Mesothelial cell of epicardium (in vitro differentiated cells): ENCODE results near the gene AIM2. TPM values are rescaled to one million over a fixed set of nuclear protein-coding genes. Genes with fewer than 3 reads are reported as not detected.
"Not testable (repeated sequence)": the region's sequence is repeated elsewhere in the genome, so short reads cannot be mapped to it uniquely, and the experiment has no call there.

Experiments used
- DNase-seq, 2 experiments: peaks; one replicate each; pipeline ENCODE4 v3.0.0; 2021; ENCODE audit warnings: low spot score in 2 of 2; ENCODE audit not compliant: unreplicated experiment in 2 of 2
- H3K27ac Mint-ChIP-seq: 2 replicates; pipeline ENCODE4 v1.8.0; 2021; ENCODE audit warnings: mixed read lengths
- H3K27me3 Mint-ChIP-seq: 2 replicates; pipeline ENCODE4 v1.8.0; 2021; ENCODE audit warnings: low read depth, mixed read lengths
- H3K36me3 Mint-ChIP-seq: 2 replicates; pipeline ENCODE4 v1.8.0; 2021; ENCODE audit warnings: mixed read lengths
- H3K4me1 Mint-ChIP-seq: 2 replicates; pipeline ENCODE4 v1.8.0; 2021; ENCODE audit warnings: mixed read lengths
- H3K4me3 Mint-ChIP-seq: 2 replicates; pipeline ENCODE4 v1.8.0; 2021; ENCODE audit warnings: mild to moderate bottlenecking, moderate library complexity, mixed read lengths
- H3K9me3 Mint-ChIP-seq: 2 replicates; pipeline ENCODE4 v1.8.0; 2021; ENCODE audit warnings: mixed read lengths
- total RNA-seq: library from RNA; stranded (reverse); gene quantifications from 3 replicates; pipeline ENCODE4 v1.2.1, GENCODE V29; 2021
- TF ChIP-seq, protein P1 (sequence below): fragments of 200-600 bp; sonication (generic); IDR thresholded peaks from one replicate; pipeline ENCODE4 v1.5.0; 2021; ENCODE audit warnings: antibody characterized with exemption; ENCODE audit not compliant: unreplicated experiment

Gene AIM2
- total RNA-seq, 1 donor from 2014 or later = 0.96 TPM

- H3K9me3 Mint-ChIP-seq = no peaks in the 10 kb centered on the region
- no peak overlapping the region for H3K27ac Mint-ChIP-seq
- no peak for DNase-seq
- TF ChIP-seq, protein P1, sequence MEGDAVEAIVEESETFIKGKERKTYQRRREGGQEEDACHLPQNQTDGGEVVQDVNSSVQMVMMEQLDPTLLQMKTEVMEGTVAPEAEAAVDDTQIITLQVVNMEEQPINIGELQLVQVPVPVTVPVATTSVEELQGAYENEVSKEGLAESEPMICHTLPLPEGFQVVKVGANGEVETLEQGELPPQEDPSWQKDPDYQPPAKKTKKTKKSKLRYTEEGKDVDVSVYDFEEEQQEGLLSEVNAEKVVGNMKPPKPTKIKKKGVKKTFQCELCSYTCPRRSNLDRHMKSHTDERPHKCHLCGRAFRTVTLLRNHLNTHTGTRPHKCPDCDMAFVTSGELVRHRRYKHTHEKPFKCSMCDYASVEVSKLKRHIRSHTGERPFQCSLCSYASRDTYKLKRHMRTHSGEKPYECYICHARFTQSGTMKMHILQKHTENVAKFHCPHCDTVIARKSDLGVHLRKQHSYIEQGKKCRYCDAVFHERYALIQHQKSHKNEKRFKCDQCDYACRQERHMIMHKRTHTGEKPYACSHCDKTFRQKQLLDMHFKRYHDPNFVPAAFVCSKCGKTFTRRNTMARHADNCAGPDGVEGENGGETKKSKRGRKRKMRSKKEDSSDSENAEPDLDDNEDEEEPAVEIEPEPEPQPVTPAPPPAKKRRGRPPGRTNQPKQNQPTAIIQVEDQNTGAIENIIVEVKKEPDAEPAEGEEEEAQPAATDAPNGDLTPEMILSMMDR = no peak
- H3K27me3 Mint-ChIP-seq = peaks cover 5% of the 10 kb centered on the region
- no peak overlapping the region for H3K4me3 Mint-ChIP-seq
- H3K4me1 Mint-ChIP-seq = peaks cover 5% of the 10 kb centered on the region
- no peaks in the 10 kb centered on the region for H3K36me3 Mint-ChIP-seq
Measured at GRCh38 chr1:159113596-159114433, 37.2 kb upstream of the AIM2 start.

DNA sequence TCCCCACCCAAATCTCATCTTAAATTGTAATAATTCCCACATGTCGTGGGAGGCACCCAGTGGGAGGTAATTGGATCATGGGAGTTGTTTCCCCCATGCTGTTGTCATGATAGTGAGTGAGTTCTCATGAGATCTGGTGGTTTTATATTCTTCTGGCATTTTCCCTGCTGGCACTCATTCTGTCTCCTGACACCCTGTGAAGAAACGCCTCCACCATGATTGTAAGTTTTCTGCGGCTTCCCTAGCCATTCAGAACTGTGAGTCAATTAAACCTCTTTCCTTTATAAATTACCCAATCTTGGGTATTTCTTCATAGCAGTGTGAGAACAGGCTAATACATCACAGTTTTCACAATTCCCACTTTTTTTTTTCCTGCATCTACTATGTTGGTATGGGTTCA is 26.5 kb upstream of the AIM2 start:
- DNase-seq, H3K36me3 Mint-ChIP-seq, H3K4me3 Mint-ChIP-seq, H3K9me3 Mint-ChIP-seq, H3K4me1 Mint-ChIP-seq, H3K27ac Mint-ChIP-seq: not testable (repeated sequence)
- H3K27me3 Mint-ChIP-seq = peaks cover 17% of the 10 kb centered on the region

DNA sequence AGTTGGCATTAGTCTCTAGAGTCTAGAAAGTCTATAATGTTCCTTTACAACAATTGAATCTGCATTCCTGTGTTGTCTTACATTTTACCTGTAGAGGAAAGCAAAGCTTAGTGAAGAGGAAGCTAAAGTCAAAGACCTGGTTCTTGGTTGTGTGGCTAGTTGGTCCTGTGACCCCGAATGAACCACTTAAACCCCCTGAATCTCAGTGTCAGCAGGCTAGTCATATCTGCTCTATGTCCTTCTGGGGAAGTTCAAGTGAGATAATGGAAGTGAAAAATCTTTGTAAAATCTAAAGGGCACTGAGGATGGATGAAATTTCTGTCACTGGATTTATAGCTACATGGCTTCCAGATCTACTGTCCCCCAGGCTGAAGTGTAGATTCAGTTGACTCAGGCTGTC is 24.0 kb upstream of the AIM2 start:
- Mint-ChIP-seq H3K9me3 (no peaks in the 10 kb centered on the region), H3K36me3 (no peaks in the 10 kb centered on the region), H3K4me1 (no peaks in the 10 kb centered on the region), H3K4me3 (no peak overlapping the region), H3K27me3 (peaks cover 22% of the 10 kb centered on the region), H3K27ac (no peak overlapping the region)
- no peak for DNase-seq
- TF ChIP-seq, protein P1 = no peak

GRCh38 chr1:159098596-159098995 is 22.0 kb upstream of the AIM2 start:
- TF ChIP-seq, protein P1 = no peak
- H3K9me3 Mint-ChIP-seq = no peaks in the 10 kb centered on the region
- H3K27ac Mint-ChIP-seq = no peak overlapping the region
- no peaks in the 10 kb centered on the region for H3K4me1 Mint-ChIP-seq
- H3K4me3 Mint-ChIP-seq = no peak overlapping the region
- H3K27me3 Mint-ChIP-seq = peaks cover 22% of the 10 kb centered on the region
- no peak for DNase-seq
- no peaks in the 10 kb centered on the region for H3K36me3 Mint-ChIP-seq

- DNase-seq = no peak
- Mint-ChIP-seq H3K27ac (no peak overlapping the region), H3K9me3 (no peaks in the 10 kb centered on the region), H3K4me3 (no peak overlapping the region), H3K36me3 (no peaks in the 10 kb centered on the region), H3K4me1 (no peaks in the 10 kb centered on the region), H3K27me3 (peaks cover 2% of the 10 kb centered on the region)
- TF ChIP-seq, protein P1 = no peak
Measured at GRCh38 chr1:159092036-159092760, 15.6 kb upstream of the AIM2 start.

DNA sequence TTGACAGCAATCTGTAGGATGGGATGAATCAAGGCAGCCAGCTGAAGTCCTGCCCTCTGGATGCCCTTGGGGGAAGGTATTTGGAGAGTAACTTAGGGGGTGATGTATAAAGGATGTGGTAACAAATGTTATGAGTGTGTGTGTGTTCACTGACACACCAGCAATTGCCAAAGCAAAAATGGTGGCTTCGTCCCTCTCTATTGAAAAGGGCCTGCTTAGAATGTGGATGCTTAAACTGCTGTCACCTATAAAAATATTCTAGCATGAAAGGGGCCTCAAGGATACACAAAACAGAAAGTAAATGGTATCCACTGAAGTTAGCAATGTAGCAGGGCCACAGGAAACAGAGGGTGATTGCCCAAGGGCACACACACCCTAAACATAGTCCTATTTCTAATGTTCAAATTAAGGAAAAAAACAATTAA is 15.1 kb upstream of the AIM2 start:
- TF ChIP-seq, protein P1 = no peak
- H3K9me3 Mint-ChIP-seq = no peaks in the 10 kb centered on the region
- H3K27me3 Mint-ChIP-seq = peaks cover 1% of the 10 kb centered on the region
- no peaks in the 10 kb centered on the region for H3K36me3 Mint-ChIP-seq
- H3K27ac Mint-ChIP-seq = no peak overlapping the region
- no peaks in the 10 kb centered on the region for H3K4me1 Mint-ChIP-seq
- no peak overlapping the region for H3K4me3 Mint-ChIP-seq
- no peak for DNase-seq
